PFSK-1 (cell line): Measurements from ENCODE around the gene POLR2H.

Experiments
- FOXP2 ChIP-seq: optimal IDR thresholded peaks from 2 replicates; pipeline ENCODE3; 2011; ENCODE audit warnings: borderline replicate concordance, control low read depth, inconsistent platforms; ENCODE audit not compliant: insufficient read depth; ENCODE audit errors: extremely low read length, extremely low read depth
- POLR2AphosphoS5 ChIP-seq: IDR thresholded peaks from 2 replicates; pipeline ENCODE4 v1.6.1; 2012; ENCODE audit warnings: low read depth, mild to moderate bottlenecking, control low read depth, low read length, moderate library complexity
- SIN3A ChIP-seq: IDR thresholded peaks from 2 replicates; pipeline ENCODE4 v1.6.1; 2012; ENCODE audit warnings: mild to moderate bottlenecking, low read length, moderate library complexity, borderline replicate concordance; ENCODE audit not compliant: insufficient read depth
- TAF1 ChIP-seq: IDR thresholded peaks from 2 replicates; pipeline ENCODE4 v1.6.1; 2012; ENCODE audit warnings: low read length, control low read depth, borderline replicate concordance; ENCODE audit not compliant: insufficient read depth
- TF ChIP-seq, protein P1 (sequence below), 2 experiments: IDR thresholded peaks; 2 replicates each; pipeline versions ENCODE4 v1.6.1 to v1.8.0; 2011 to 2012; ENCODE audit warnings: low read depth in 2 of 2, low read length in 2 of 2, control low read depth in 1 of 2, inconsistent platforms in 1 of 2, mild to moderate bottlenecking in 1 of 2, moderate library complexity in 1 of 2; ENCODE audit not compliant: insufficient read depth in 1 of 2

DNA sequence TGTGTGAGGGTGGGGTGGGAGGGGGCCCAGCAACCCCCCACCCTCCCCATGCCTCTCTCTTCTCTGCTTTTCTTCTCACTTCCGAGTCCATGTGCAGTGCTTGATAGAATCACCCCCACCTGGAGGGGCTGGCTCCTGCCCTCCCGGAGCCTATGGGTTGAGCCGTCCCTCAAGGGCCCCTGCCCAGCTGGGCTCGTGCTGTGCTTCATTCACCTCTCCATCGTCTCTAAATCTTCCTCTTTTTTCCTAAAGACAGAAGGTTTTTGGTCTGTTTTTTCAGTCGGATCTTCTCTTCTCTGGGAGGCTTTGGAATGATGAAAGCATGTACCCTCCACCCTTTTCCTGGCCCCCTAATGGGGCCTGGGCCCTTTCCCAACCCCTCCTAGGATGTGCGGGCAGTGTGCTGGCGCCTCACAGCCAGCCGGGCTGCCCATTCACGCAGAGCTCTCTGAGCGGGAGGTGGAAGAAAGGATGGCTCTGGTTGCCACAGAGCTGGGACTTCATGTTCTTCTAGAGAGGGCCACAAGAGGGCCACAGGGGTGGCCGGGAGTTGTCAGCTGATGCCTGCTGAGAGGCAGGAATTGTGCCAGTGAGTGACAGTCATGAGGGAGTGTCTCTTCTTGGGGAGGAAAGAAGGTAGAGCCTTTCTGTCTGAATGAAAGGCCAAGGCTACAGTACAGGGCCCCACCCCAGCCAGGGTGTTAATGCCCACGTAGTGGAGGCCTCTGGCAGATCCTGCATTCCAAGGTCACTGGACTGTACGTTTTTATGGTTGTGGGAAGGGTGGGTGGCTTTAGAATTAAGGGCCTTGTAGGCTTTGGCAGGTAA is 16.0 kb upstream of the POLR2H start:
- TF ChIP-seq POLR2AphosphoS5 (no peak), FOXP2 (no peak), TAF1 (no peak), SIN3A (no peak)
- TF ChIP-seq, protein P1, sequence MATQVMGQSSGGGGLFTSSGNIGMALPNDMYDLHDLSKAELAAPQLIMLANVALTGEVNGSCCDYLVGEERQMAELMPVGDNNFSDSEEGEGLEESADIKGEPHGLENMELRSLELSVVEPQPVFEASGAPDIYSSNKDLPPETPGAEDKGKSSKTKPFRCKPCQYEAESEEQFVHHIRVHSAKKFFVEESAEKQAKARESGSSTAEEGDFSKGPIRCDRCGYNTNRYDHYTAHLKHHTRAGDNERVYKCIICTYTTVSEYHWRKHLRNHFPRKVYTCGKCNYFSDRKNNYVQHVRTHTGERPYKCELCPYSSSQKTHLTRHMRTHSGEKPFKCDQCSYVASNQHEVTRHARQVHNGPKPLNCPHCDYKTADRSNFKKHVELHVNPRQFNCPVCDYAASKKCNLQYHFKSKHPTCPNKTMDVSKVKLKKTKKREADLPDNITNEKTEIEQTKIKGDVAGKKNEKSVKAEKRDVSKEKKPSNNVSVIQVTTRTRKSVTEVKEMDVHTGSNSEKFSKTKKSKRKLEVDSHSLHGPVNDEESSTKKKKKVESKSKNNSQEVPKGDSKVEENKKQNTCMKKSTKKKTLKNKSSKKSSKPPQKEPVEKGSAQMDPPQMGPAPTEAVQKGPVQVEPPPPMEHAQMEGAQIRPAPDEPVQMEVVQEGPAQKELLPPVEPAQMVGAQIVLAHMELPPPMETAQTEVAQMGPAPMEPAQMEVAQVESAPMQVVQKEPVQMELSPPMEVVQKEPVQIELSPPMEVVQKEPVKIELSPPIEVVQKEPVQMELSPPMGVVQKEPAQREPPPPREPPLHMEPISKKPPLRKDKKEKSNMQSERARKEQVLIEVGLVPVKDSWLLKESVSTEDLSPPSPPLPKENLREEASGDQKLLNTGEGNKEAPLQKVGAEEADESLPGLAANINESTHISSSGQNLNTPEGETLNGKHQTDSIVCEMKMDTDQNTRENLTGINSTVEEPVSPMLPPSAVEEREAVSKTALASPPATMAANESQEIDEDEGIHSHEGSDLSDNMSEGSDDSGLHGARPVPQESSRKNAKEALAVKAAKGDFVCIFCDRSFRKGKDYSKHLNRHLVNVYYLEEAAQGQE (IDR thresholded peaks at IDR 0.05; ENCODE audit: insufficient read depth in 1 of 2, low read depth in 2 of 2, low read length in 2 of 2) = no peak
